ENCODE measurements around the gene CTIF.

CTIF gene

GRCh38 chr18:48573632-48574283, 34.9 kb downstream of the CTIF start:
- DNase-seq (ENCODE audit: low spot score in 2 of 2) (no peak), ATAC-seq (no peak)
- no peak overlapping the region for H3K4me3 Mint-ChIP-seq
- no peak overlapping the region for H3K27ac Mint-ChIP-seq
- peaks cover 3% of the 10 kb centered on the region for H3K9me3 Mint-ChIP-seq
- no peaks in the 10 kb centered on the region for H3K36me3 Mint-ChIP-seq
- H3K4me1 Mint-ChIP-seq: no peaks in the 10 kb centered on the region

DNA sequence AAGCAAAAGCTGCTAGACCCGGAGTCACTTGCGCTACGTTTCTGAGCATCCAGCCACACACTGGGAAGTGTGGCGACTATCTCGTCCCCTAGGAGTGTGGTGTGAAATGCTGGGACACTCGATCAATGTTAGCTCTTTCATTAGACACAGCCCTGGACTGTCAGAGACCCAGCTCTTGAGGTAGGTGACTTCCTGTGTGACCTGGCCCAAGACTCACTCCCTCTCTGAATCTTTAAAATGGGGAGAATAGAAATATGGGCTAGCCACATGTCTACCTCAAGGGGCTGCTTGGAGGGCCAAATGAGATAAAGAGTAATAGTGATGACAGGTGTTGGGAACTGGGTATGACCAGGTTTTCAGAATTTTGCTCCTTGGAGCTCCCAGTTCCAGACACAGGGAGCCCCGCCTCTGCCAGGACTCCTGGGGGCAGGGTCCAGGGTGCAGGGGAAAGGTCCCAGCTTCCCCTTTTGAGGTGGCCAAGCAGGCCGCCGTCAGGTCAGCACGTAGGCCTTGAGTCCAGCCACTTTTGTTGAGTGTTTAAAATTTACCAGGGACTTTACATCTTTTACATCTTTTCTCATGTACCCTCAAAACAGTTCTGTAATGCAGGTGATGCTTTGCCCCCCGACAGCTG, 36.0 kb downstream of the CTIF start:
- Mint-ChIP-seq H3K9me3 (peaks cover 3% of the 10 kb centered on the region), H3K4me1 (no peaks in the 10 kb centered on the region), H3K4me3 (no peak overlapping the region), H3K36me3 (no peaks in the 10 kb centered on the region), H3K27ac (no peak overlapping the region)
- DNase-seq (ENCODE audit: low spot score in 2 of 2) (no peak), ATAC-seq (no peak)

DNA sequence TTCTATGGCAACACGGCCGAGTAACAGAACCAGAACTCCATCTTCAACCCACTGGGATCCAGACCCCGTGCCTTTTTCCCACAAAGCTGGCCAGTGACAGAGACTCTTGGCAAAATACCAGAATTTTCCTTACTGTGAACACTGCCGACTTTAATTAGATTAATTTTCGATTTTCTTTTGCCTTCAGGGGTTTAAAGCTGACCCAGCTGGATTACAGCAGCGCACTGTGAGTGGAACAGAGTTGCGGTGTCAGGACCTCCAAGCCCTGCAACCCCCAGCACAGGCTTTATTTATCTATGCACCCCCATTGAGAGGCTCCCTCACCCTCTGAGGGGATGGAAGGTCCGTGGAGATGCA, 36.4 kb downstream of the CTIF start:
- Mint-ChIP-seq H3K9me3 (peaks cover 3% of the 10 kb centered on the region), H3K4me3 (no peak overlapping the region), H3K27ac (no peak overlapping the region), H3K4me1 (no peaks in the 10 kb centered on the region), H3K36me3 (no peaks in the 10 kb centered on the region)
- DNase-seq (ENCODE audit: low spot score in 2 of 2): no peak
- no peak for ATAC-seq

GRCh38 chr18:48575658-48576456, 37.0 kb downstream of the CTIF start:
- no peaks in the 10 kb centered on the region for H3K36me3 Mint-ChIP-seq
- no peak for ATAC-seq
- H3K4me3 Mint-ChIP-seq: no peak overlapping the region
- DNase-seq (ENCODE audit: low spot score in 2 of 2): no peak
- no peak overlapping the region for H3K27ac Mint-ChIP-seq
- peaks cover 3% of the 10 kb centered on the region for H3K9me3 Mint-ChIP-seq
- no peaks in the 10 kb centered on the region for H3K4me1 Mint-ChIP-seq

GRCh38 chr18:48576457-48576771, 37.6 kb downstream of the CTIF start:
- no peak overlapping the region for H3K27ac Mint-ChIP-seq

DNA sequence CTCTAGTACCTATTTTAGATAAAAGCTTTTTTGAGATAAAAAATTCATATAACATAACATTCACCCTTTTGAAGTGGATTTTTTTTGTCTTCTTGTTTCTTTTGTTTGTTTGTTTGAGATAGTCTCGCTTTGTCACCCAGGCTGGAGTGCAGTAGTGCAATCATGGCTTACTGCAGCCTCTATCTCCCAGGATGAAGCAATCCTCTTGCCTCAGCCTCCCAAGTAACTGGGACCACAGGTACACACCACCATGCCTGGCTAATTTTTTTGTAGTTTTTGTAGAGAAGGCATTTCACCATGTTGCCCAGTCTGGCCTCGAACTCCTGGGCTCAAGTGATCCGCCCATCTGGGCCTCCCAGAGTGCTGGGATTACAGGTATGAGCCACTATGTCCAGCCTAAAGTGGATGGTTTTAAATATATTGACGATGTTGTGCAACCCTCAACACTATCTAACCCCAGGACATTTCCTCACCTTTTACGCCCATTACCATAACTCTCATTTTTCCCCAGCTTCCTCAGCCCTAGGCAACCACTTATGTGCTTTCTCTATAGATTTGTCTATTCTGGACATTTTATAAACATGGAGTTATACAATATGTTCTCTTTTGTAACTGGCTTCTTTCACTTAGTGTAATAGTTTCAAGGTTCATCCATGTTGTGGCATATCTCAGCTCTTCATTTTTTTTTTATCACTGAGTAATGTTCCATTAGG, 38.8 kb downstream of the CTIF start:
- peaks cover 6% of the 10 kb centered on the region for H3K4me1 Mint-ChIP-seq
- no peak overlapping the region for H3K4me3 Mint-ChIP-seq
- no peaks in the 10 kb centered on the region for H3K36me3 Mint-ChIP-seq
- H3K27ac Mint-ChIP-seq: no peak overlapping the region
- no peak for DNase-seq (ENCODE audit: low spot score in 2 of 2)
- no peak for ATAC-seq
- H3K9me3 Mint-ChIP-seq: peaks cover 3% of the 10 kb centered on the region

More at GRCh38 chr18:48576457-48576771, 37.6 kb downstream of the CTIF start:
- Mint-ChIP-seq H3K9me3 (peaks cover 3% of the 10 kb centered on the region), H3K36me3 (no peaks in the 10 kb centered on the region), H3K4me3 (no peak overlapping the region), H3K4me1 (peaks cover under 1% of the 10 kb centered on the region)
- no peak for ATAC-seq
- DNase-seq (ENCODE audit: low spot score in 2 of 2): no peak

- H3K36me3 Mint-ChIP-seq: no peaks in the 10 kb centered on the region
- H3K27ac Mint-ChIP-seq: no peak overlapping the region
- no peak for DNase-seq (ENCODE audit: low spot score in 2 of 2)
- H3K4me1 Mint-ChIP-seq: peaks cover 6% of the 10 kb centered on the region
- no peak for ATAC-seq
- peaks cover 3% of the 10 kb centered on the region for H3K9me3 Mint-ChIP-seq
- no peak overlapping the region for H3K4me3 Mint-ChIP-seq
These were observed 39.5 kb downstream of the CTIF start for GRCh38 chr18:48578289-48578688.

DNA sequence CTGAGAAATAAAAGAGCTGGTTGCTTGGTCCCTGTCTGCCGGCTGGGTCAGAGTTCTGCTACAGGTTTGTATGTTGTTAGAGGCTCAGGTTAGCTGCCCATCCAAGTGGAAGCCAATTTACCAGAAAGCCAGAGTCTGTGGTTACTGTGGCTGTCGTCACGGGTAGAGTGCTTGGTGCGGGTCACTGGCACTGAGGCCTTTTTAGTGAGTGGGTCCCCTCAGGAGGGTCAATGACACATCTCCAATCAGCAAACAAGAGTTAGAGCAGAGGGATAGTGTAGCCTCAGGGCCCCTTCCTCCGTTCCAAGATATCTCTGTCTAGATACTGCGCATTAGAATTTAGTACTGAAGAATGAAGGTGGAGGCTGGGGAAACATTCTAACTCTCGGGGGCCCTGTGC, 41.2 kb downstream of the CTIF start:
- DNase-seq (ENCODE audit: low spot score in 2 of 2) (no peak), ATAC-seq (no peak)
- Mint-ChIP-seq H3K36me3 (no peaks in the 10 kb centered on the region), H3K9me3 (peaks cover 3% of the 10 kb centered on the region), H3K4me3 (no peak overlapping the region), H3K27ac (no peak overlapping the region), H3K4me1 (peaks cover 6% of the 10 kb centered on the region)

DNA sequence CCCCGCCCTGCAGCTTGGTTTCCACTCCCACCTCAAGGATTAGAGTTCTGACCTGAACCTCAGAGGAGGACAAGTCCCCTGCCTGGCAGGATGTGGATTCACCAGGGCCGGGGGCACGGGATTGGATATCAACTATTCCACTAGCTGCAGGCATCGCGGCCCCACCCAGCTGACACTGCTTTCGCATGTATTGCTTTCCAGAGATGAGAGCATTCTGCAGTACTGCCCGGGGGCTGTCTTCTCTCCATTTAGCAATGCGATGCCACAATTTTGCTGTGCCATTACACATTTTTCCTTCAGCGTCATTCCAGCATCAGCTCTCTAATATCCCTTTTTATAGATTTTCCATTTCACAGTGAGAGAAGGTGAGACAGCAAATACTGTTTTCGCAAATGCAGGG, 42.0 kb downstream of the CTIF start:
- DNase-seq (ENCODE audit: low spot score in 2 of 2) (no peak), ATAC-seq (no peak)
- Mint-ChIP-seq H3K4me3 (no peak overlapping the region), H3K9me3 (peaks cover 3% of the 10 kb centered on the region), H3K4me1 (peaks cover 6% of the 10 kb centered on the region), H3K36me3 (no peaks in the 10 kb centered on the region), H3K27ac (no peak overlapping the region)

- H3K9me3 Mint-ChIP-seq: peaks cover 3% of the 10 kb centered on the region
- DNase-seq (ENCODE audit: low spot score in 2 of 2): no peak
- H3K27ac Mint-ChIP-seq: no peak overlapping the region
- H3K4me3 Mint-ChIP-seq: no peak overlapping the region
- ATAC-seq: no peak
- peaks cover 6% of the 10 kb centered on the region for H3K4me1 Mint-ChIP-seq
- no peaks in the 10 kb centered on the region for H3K36me3 Mint-ChIP-seq
These were observed 42.4 kb downstream of the CTIF start for GRCh38 chr18:48581206-48581605.

GRCh38 chr18:48581941-48582340, 43.1 kb downstream of the CTIF start:
- DNase-seq (ENCODE audit: low spot score in 2 of 2) (no peak), ATAC-seq (no peak)
- Mint-ChIP-seq H3K9me3 (peaks cover 3% of the 10 kb centered on the region), H3K27ac (no peak overlapping the region), H3K36me3 (no peaks in the 10 kb centered on the region), H3K4me1 (peaks cover 6% of the 10 kb centered on the region), H3K4me3 (no peak overlapping the region)

GRCh38 chr18:48582946-48583345, 44.1 kb downstream of the CTIF start:
- Mint-ChIP-seq H3K9me3 (peaks cover under 1% of the 10 kb centered on the region), H3K27ac (no peak overlapping the region), H3K4me3 (no peak overlapping the region), H3K4me1 (peaks cover 6% of the 10 kb centered on the region), H3K36me3 (no peaks in the 10 kb centered on the region)
- no peak for DNase-seq (ENCODE audit: low spot score in 2 of 2)
- ATAC-seq: no peak

GRCh38 chr18:48583573-48583972, 44.7 kb downstream of the CTIF start:
- no peak overlapping the region for H3K4me3 Mint-ChIP-seq
- no peaks in the 10 kb centered on the region for H3K36me3 Mint-ChIP-seq
- ATAC-seq (no peak), DNase-seq (ENCODE audit: low spot score in 2 of 2) (no peak)
- peaks cover 6% of the 10 kb centered on the region for H3K4me1 Mint-ChIP-seq
- H3K27ac Mint-ChIP-seq: no peak overlapping the region
- H3K9me3 Mint-ChIP-seq: no peaks in the 10 kb centered on the region

DNA sequence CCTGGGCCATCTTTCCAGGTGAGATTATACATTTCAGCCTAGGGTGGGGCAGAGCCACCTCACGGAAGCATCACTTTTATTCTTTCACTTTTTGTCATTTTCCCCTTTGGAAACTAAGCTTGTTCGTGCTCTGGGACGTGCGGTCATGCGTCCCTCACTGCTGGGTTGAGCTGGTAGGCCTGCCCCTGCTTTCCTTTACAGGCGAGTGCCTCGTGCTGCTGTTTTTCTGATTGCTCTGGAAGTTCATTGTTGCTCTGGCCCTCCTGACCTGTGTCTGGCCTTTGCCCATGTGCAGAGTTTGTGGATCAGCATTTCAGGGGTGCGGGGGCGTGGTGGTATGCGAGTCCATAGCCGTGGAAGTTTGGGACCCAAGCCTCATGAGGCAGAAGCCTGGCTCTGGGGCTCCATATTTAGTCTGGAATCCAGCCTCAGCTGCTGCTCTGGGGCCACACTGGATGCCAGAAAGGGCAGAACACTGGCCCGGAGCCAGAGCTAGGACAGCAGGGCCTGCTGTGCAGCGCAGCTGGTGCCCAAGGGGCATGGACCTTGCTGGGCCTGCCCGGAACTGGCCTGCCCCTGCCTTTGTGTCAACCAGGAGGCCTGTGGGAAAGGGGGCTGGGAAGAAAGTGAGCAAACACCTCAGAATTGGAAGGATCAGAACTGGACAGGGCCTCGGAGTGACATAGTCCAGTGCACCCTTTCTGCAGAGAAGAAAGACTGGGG, 51.1 kb downstream of the CTIF start:
- ATAC-seq (no peak), DNase-seq (ENCODE audit: low spot score in 2 of 2) (no peak)
- H3K4me3 Mint-ChIP-seq: no peak overlapping the region
- H3K9me3 Mint-ChIP-seq: no peaks in the 10 kb centered on the region
- no peaks in the 10 kb centered on the region for H3K36me3 Mint-ChIP-seq
- H3K27ac Mint-ChIP-seq: no peak overlapping the region
- H3K4me1 Mint-ChIP-seq: no peaks in the 10 kb centered on the region

DNA sequence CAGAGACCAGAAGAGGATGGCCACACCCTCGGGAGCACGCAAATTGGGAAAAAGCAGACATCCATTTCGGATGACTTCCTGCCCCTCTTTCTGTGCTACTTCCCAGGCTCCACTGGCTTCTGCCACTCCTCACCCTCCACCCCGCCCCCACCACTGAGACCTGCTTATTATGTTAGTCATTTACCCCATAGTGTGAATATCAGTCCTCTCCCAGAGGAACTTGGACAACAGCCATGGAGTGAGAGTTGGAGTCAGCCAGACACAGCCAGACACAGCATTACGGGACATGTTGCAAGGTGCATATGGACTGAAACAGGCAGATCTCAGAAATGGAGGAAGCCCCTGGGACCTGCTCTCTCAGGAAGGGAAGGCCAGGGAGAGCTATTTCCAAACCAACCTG, 51.8 kb downstream of the CTIF start:
- no peak for ATAC-seq
- H3K4me1 Mint-ChIP-seq: no peaks in the 10 kb centered on the region
- no peaks in the 10 kb centered on the region for H3K9me3 Mint-ChIP-seq
- DNase-seq (ENCODE audit: low spot score in 2 of 2): no peak
- H3K27ac Mint-ChIP-seq: no peak overlapping the region
- H3K36me3 Mint-ChIP-seq: no peaks in the 10 kb centered on the region
- H3K4me3 Mint-ChIP-seq: no peak overlapping the region
